ENCODE measurements around the gene TBX1.

DNA sequence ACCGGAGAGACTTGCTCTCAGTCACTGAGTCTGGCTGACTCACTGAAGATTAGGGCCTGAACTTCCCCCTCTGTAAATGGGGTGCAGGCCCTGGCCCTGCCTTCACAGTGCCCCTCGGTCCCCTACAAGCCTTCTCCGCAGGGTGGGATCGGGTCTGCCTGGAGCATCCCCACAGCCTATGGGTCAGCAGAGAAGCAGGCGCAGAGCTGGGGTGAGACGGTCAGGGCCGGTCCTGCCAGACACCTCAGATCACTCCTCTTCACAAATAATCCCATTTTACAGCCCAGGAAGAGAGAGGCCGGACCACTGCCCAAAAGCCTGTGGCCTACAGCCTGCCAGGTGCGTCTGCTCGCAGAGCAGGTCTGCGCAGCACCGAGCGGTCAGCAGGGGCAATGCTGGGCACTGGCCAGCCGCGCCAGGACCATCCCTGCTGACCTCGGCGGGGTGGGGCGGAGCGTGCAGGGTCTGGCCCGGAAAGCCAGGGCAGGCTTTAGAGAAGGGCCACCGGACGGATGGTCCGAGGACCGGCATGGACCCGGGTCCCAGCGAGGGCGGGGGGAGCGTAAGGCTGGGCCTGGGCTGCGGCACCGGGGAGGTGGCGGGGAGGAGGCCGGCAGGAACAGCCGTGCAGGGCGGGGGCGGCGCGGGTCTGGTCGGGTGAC is 46.8 kb upstream of the TBX1 start:
- TF ChIP-seq, protein P1, sequence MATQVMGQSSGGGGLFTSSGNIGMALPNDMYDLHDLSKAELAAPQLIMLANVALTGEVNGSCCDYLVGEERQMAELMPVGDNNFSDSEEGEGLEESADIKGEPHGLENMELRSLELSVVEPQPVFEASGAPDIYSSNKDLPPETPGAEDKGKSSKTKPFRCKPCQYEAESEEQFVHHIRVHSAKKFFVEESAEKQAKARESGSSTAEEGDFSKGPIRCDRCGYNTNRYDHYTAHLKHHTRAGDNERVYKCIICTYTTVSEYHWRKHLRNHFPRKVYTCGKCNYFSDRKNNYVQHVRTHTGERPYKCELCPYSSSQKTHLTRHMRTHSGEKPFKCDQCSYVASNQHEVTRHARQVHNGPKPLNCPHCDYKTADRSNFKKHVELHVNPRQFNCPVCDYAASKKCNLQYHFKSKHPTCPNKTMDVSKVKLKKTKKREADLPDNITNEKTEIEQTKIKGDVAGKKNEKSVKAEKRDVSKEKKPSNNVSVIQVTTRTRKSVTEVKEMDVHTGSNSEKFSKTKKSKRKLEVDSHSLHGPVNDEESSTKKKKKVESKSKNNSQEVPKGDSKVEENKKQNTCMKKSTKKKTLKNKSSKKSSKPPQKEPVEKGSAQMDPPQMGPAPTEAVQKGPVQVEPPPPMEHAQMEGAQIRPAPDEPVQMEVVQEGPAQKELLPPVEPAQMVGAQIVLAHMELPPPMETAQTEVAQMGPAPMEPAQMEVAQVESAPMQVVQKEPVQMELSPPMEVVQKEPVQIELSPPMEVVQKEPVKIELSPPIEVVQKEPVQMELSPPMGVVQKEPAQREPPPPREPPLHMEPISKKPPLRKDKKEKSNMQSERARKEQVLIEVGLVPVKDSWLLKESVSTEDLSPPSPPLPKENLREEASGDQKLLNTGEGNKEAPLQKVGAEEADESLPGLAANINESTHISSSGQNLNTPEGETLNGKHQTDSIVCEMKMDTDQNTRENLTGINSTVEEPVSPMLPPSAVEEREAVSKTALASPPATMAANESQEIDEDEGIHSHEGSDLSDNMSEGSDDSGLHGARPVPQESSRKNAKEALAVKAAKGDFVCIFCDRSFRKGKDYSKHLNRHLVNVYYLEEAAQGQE (IDR thresholded peaks at IDR 0.05; ENCODE audit: insufficient replicate concordance, low read depth) = no peak
- TF ChIP-seq, protein P2, sequence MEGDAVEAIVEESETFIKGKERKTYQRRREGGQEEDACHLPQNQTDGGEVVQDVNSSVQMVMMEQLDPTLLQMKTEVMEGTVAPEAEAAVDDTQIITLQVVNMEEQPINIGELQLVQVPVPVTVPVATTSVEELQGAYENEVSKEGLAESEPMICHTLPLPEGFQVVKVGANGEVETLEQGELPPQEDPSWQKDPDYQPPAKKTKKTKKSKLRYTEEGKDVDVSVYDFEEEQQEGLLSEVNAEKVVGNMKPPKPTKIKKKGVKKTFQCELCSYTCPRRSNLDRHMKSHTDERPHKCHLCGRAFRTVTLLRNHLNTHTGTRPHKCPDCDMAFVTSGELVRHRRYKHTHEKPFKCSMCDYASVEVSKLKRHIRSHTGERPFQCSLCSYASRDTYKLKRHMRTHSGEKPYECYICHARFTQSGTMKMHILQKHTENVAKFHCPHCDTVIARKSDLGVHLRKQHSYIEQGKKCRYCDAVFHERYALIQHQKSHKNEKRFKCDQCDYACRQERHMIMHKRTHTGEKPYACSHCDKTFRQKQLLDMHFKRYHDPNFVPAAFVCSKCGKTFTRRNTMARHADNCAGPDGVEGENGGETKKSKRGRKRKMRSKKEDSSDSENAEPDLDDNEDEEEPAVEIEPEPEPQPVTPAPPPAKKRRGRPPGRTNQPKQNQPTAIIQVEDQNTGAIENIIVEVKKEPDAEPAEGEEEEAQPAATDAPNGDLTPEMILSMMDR (IDR thresholded peaks at IDR 0.05; ENCODE audit: insufficient read depth, low read length) = no peak

Data from HL-60 (cell line).